ENCODE data around the gene KIFAP3. TPM values are rescaled to one million over a fixed set of nuclear protein-coding genes. Genes with fewer than 3 reads are reported as not detected.

KIFAP3 gene
- total and polyA plus RNA-seq, 2 of the 8 experiments (the other 6 are each of a cell fraction or from before 2014, with no cell fraction given) = 1.3 to 3.2 TPM

GRCh38 chr1:169909499-169909898 is 165.0 kb downstream of the KIFAP3 start:
- H3K79me1 ChIP-seq (ENCODE audit: low read depth, low read length) = no peaks in the 10 kb centered on the region
- H3K9me3 ChIP-seq (ENCODE audit: insufficient read depth in 2 of 2, low read depth in 1 of 2, low read length in 1 of 2) = no peaks in the 10 kb centered on the region
- H3K56ac ChIP-seq (replicated peaks; ENCODE audit: insufficient read length, low read depth, low read length) = no peak overlapping the region
- no peaks in the 10 kb centered on the region for H3K4me1 ChIP-seq (replicated peaks in 1 of 4; ENCODE audit: control insufficient read depth in 3 of 4, insufficient read depth in 4 of 4, low read length in 3 of 4)
- H3K23me2 ChIP-seq (ENCODE audit: low read depth, low read length) = no peaks in the 10 kb centered on the region
- H2BK120ac ChIP-seq (replicated peaks; ENCODE audit: low read depth, low read length) = no peak overlapping the region
- no peaks in the 10 kb centered on the region for H3K27me3 ChIP-seq (replicated peaks in 1 of 4; ENCODE audit: control insufficient read depth in 3 of 4, extremely low read depth in 1 of 4, insufficient read depth in 3 of 4, low read length in 3 of 4)
- no peak overlapping the region; the same call in 1 of the 2 replicates for H4K8ac ChIP-seq (ENCODE audit: extremely low read depth, insufficient read depth, low read length)
- no peak overlapping the region for H3K9ac ChIP-seq (replicated peaks in 1 of 4; ENCODE audit: extremely low read depth in 1 of 4, low read depth in 3 of 4, low read length in 3 of 4)
- H3K14ac ChIP-seq (ENCODE audit: insufficient read length) = no peak overlapping the region
- no peak overlapping the region for H3K4me3 ChIP-seq (ENCODE audit: extremely low read depth in 1 of 4, insufficient read depth in 2 of 4, low read depth in 3 of 4, low read length in 4 of 4)
- no peak overlapping the region for H4K5ac ChIP-seq (ENCODE audit: insufficient read length, low read depth, low read length)
- H4K91ac ChIP-seq (replicated peaks; ENCODE audit: insufficient read length, low read length) = no peak overlapping the region
- POLR2A ChIA-PET (ENCODE audit: partially characterized antibody) = no interaction called here
- no peak for FAIRE-seq
- H3K23ac ChIP-seq (ENCODE audit: insufficient read length) = no peak overlapping the region
- H2AK5ac ChIP-seq (ENCODE audit: low read depth, low read length) = no peak overlapping the region
- no peak overlapping the region for H3K4ac ChIP-seq (replicated peaks; ENCODE audit: insufficient read length, low read depth, low read length)
- no peak for DNase-seq (ENCODE audit: low read depth in 1 of 2, low spot score in 2 of 2)
- H3K79me2 ChIP-seq (ENCODE audit: control insufficient read depth in 1 of 2, insufficient read depth in 2 of 2, low read length in 2 of 2) = no peaks in the 10 kb centered on the region
- no peak overlapping the region for H2AFZ ChIP-seq (ENCODE audit: low read length)
- H2BK5ac ChIP-seq (ENCODE audit: low read depth, low read length) = no peak overlapping the region
- no peaks in the 10 kb centered on the region for H3K36me3 ChIP-seq (ENCODE audit: control insufficient read depth in 2 of 4, insufficient read depth in 4 of 4, low read length in 3 of 4)
- no peak overlapping the region for H2BK12ac ChIP-seq (ENCODE audit: low read depth, low read length)
- 92% methylated on average over 16 of the region's 16 CpGs; no CpG with 5 or more reads in 1 of the 2 experiments for WGBS, 2 experiments (ENCODE audit: extremely low coverage in 1 of 2, insufficient coverage in 1 of 2, insufficient read length in 1 of 2, insufficient replicate concordance in 2 of 2, low coverage in 1 of 2, low lambda C conversion rate in 2 of 2, missing lambda C conversion rate in 1 of 2)
- H2BK15ac ChIP-seq (ENCODE audit: low read length) = no peak overlapping the region
- no peak overlapping the region for H2BK20ac ChIP-seq (ENCODE audit: low read length)
- no peak overlapping the region for H3K4me2 ChIP-seq (ENCODE audit: insufficient read depth in 1 of 2, low read depth in 2 of 2, low read length in 2 of 2)
- H3K27ac ChIP-seq (ENCODE audit: low read depth, low read length) = no peak overlapping the region
- CTCF ChIA-PET (ENCODE audit: partially characterized antibody) = interaction anchor here (2.6 kb wide), 1 partner anchor 19 kb away, joined by 8 read pairs; no protein-coding TSS in a partner anchor
- no peaks in the 10 kb centered on the region for H4K20me1 ChIP-seq (replicated peaks in 1 of 2; ENCODE audit: control insufficient read depth in 1 of 2, insufficient read depth in 2 of 2, low read length in 2 of 2)
- no peak overlapping the region for H3K18ac ChIP-seq (ENCODE audit: extremely low read depth, low read length)
- TF ChIP-seq CEBPB (IDR thresholded peaks at IDR 0.05; ENCODE audit: low read depth, low read length) (no peak), TCF12 (IDR thresholded peaks at IDR 0.05; ENCODE audit: low read depth, low read length) (no peak), FOSL1 (IDR thresholded peaks at IDR 0.05; ENCODE audit: insufficient read depth, low read depth, low read length) (no peak), SRF (IDR thresholded peaks at IDR 0.05; ENCODE audit: low read depth, low read length) (no peak), BCL11A (IDR thresholded peaks at IDR 0.05; ENCODE audit: low read depth in 2 of 2, low read length in 2 of 2) (no peak), EZH2 (IDR thresholded peaks at IDR 0.05; ENCODE audit: low read depth, low read length, severe bottlenecking) (no peak), KDM5A (IDR thresholded peaks at IDR 0.05; ENCODE audit: low read length) (no peak), SP4 (IDR thresholded peaks at IDR 0.05; ENCODE audit: low read length) (no peak), CBX5 (IDR thresholded peaks at IDR 0.05; ENCODE audit: low read depth, low read length) (no peak), SIRT6 (IDR thresholded peaks at IDR 0.05; ENCODE audit: low read length) (no peak), USF2 (IDR thresholded peaks at IDR 0.05; ENCODE audit: low read length) (no peak), SIN3A (conservative IDR thresholded peaks at IDR 0.05 in 1 of 2, IDR thresholded peaks at IDR 0.05 in 1 of 2; ENCODE audit: low read depth in 1 of 2, low read length in 2 of 2) (no peak), EP300 (IDR thresholded peaks at IDR 0.05; ENCODE audit: borderline replicate concordance in 1 of 2, low read depth in 2 of 2, low read length in 2 of 2) (no peak)

All from H1 (cell line).